ENCODE data around the gene RTN1. TPM values are rescaled to one million over a fixed set of nuclear protein-coding genes. Genes with fewer than 3 reads are reported as not detected.

Gene RTN1
- total and polyA plus RNA-seq, 3 experiments from 2014 or later = 0.13 TPM; not detected in 2

DNA sequence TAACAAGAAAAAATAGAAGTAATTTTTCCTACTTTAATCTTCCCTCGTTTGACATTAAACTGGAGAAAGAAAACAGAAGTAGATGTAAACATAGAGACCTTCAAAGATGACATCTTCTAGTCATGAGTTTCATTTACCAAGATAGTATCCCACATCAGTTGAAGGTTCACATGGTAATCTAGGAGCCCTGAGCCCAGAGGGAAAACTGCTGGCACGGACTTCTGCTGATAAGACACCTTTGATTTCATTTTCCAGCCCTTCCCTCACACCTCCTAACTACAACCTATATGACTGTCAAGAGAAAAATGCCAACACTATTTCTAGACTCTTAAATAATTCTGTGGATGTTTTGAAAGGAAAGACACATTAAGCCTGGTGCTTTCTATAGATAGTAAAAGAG, 247.9 kb downstream of the RTN1 start:
- Mint-ChIP-seq H3K36me3 (no peaks in the 10 kb centered on the region), H3K4me3 (no peak overlapping the region), H3K9me3 (no peaks in the 10 kb centered on the region), H3K27me3 (peaks cover 8 to 13% of the 10 kb centered on the region in 2 donors), H3K27ac (no peak overlapping the region), H3K4me1 (no peaks in the 10 kb centered on the region)
- Histone ChIP-seq H3K4me3 (ENCODE audit: low read length) (no peak overlapping the region), H3K27me3 (ENCODE audit: insufficient read depth, low read length, poor library complexity, severe bottlenecking) (no peaks in the 10 kb centered on the region), H3K4me1 (ENCODE audit: insufficient read depth, low read length) (no peaks in the 10 kb centered on the region), H3K9me3 (ENCODE audit: low read length) (no peaks in the 10 kb centered on the region), H3K27ac (ENCODE audit: low read depth, low read length) (no peak overlapping the region), H3K36me3 (ENCODE audit: insufficient read depth, low read length) (no peaks in the 10 kb centered on the region)
- DNase-seq = no peak
- POLR2A ChIA-PET = no interaction called here
- CTCF ChIA-PET = no interaction called here

DNA sequence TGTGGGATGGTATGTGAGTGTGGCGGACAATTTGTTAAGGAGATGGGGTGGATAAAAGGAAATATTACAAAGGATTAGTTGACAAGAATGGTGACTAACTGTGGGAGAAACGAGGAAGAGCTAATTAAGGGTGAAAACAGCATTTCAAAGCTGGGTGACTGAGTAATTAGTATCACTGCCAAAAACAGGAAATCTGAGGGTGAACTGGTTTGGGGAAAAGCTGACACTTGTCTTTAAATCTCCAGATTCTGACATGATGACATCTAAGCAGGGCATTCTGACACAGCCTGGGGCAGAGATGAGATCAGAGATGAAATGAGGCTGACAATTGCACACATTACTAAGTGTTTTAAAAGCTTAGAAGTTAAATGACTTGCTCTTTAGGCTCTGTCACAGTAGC, 251.5 kb downstream of the RTN1 start:
- H3K27me3 Mint-ChIP-seq = peaks cover 6 to 13% of the 10 kb centered on the region in 2 donors
- no peaks in the 10 kb centered on the region for H3K4me1 Mint-ChIP-seq
- POLR2A ChIA-PET = no interaction called here
- no peaks in the 10 kb centered on the region for H3K36me3 Mint-ChIP-seq
- no peak for DNase-seq
- Histone ChIP-seq H3K9me3 (ENCODE audit: low read length) (no peaks in the 10 kb centered on the region), H3K36me3 (ENCODE audit: insufficient read depth, low read length) (no peaks in the 10 kb centered on the region), H3K4me3 (ENCODE audit: low read length) (no peak overlapping the region), H3K27me3 (ENCODE audit: insufficient read depth, low read length, poor library complexity, severe bottlenecking) (no peaks in the 10 kb centered on the region), H3K4me1 (ENCODE audit: insufficient read depth, low read length) (no peaks in the 10 kb centered on the region), H3K27ac (ENCODE audit: low read depth, low read length) (no peak overlapping the region)
- CTCF ChIA-PET = no interaction called here
- no peak overlapping the region for H3K4me3 Mint-ChIP-seq
- no peaks in the 10 kb centered on the region for H3K9me3 Mint-ChIP-seq
- peak overlapping the region in 1 of 8 donors; percentile 0 for H3K27ac Mint-ChIP-seq

DNA sequence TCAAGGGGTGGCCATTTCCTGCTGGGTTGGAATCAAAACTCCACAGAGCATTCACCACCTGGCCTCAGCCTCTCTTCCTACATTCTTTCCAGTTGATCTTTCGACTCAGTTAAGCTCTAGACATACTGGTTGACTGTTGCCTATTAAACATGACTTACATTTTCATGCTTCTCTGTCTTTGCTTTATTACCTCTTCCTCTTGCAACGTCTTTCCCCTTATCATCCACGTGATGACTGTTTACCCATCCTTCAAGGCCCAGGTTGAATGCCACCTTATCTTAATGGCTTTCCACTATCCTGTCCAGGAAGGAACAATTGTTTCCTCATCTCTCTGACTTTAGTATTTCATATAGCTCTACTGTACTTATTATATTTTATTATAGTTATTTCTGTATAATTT, 269.5 kb downstream of the RTN1 start:
- no peak for DNase-seq
- Mint-ChIP-seq H3K36me3 (no peaks in the 10 kb centered on the region), H3K4me3 (no peak overlapping the region), H3K9me3 (no peaks in the 10 kb centered on the region), H3K27ac (no peak overlapping the region), H3K4me1 (no peaks in the 10 kb centered on the region), H3K27me3 (peaks cover 10 to 28% of the 10 kb centered on the region in 2 donors)
- Histone ChIP-seq H3K9me3 (ENCODE audit: low read length) (no peaks in the 10 kb centered on the region), H3K4me3 (ENCODE audit: low read length) (no peak overlapping the region), H3K27ac (ENCODE audit: low read depth, low read length) (no peak overlapping the region), H3K36me3 (ENCODE audit: insufficient read depth, low read length) (no peaks in the 10 kb centered on the region), H3K27me3 (ENCODE audit: insufficient read depth, low read length, poor library complexity, severe bottlenecking) (peaks cover 4% of the 10 kb centered on the region), H3K4me1 (ENCODE audit: insufficient read depth, low read length) (no peaks in the 10 kb centered on the region)
- ChIA-PET POLR2A (no interaction called here), CTCF (no interaction called here)

DNA sequence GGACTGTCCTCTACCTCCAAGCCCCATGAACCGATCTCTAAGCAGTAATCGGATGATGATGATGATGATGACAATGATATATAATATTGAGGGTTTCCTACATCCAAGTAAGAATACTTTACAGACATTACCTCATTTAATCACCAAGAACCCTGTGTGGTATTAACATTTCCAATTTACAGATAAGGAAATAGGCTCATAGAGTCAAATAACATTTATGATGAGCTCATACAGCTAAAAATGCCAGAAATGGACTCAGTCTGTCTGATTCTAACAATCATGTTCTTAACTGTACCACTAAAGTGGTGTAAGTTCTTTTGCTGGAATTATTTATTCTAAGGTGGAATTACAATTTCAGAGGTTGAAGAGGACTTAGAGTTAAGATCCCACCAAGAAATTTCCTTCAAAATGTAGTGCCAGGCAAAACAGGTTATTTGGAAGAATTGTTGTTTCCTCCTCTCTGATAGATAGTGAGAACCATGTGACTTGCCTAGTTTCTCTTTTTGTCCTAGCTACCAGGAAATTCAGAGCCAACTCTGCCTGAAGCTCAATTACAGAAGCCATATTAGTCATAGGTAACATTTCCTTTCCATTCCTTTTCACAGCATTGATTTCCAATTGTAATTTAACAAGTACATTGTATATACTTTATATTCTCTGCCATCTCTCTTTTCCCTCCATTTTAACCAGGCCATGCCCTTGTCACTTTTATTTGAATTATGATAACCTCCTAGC, 270.2 kb downstream of the RTN1 start:
- H3K4me3 Mint-ChIP-seq = no peak overlapping the region
- H3K36me3 Mint-ChIP-seq = no peaks in the 10 kb centered on the region
- no peak overlapping the region for H3K4me3 ChIP-seq (ENCODE audit: low read length)
- H3K9me3 Mint-ChIP-seq = no peaks in the 10 kb centered on the region
- no peak for DNase-seq
- peaks cover 4% of the 10 kb centered on the region for H3K27me3 ChIP-seq (ENCODE audit: insufficient read depth, low read length, poor library complexity, severe bottlenecking)
- H3K4me1 Mint-ChIP-seq = no peaks in the 10 kb centered on the region
- ChIA-PET CTCF (no interaction called here), POLR2A (no interaction called here)
- H3K4me1 ChIP-seq (ENCODE audit: insufficient read depth, low read length) = no peaks in the 10 kb centered on the region
- no peak overlapping the region for H3K27ac Mint-ChIP-seq
- H3K9me3 ChIP-seq (ENCODE audit: low read length) = no peaks in the 10 kb centered on the region
- H3K27ac ChIP-seq (ENCODE audit: low read depth, low read length) = no peak overlapping the region
- peaks cover 8 to 29% of the 10 kb centered on the region in 2 donors for H3K27me3 Mint-ChIP-seq
- no peaks in the 10 kb centered on the region for H3K36me3 ChIP-seq (ENCODE audit: insufficient read depth, low read length)

DNA sequence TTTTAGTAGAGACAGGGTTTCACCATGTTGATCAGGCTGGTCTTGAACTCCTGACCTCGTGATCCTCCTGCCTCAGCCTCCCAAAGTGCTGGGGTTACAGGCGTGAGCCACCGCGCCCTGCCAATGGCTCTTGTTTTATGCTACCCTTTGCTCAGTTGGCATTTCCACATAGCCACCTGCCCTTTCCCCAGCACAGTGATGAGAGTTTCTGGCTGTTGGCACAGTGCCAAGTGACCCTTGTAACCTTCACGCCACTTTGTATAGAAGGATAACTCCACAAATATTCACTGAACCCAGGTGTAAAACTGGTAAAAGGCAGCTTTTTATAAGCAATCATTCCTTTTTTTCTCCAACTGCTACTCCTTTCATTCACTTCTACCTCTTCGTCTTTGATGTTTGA, 275.5 kb downstream of the RTN1 start:
- Histone ChIP-seq H3K27ac (ENCODE audit: low read depth, low read length) (no peak overlapping the region), H3K36me3 (ENCODE audit: insufficient read depth, low read length) (no peaks in the 10 kb centered on the region), H3K9me3 (ENCODE audit: low read length) (no peaks in the 10 kb centered on the region), H3K4me3 (ENCODE audit: low read length) (no peak overlapping the region), H3K27me3 (ENCODE audit: insufficient read depth, low read length, poor library complexity, severe bottlenecking) (peaks cover 4% of the 10 kb centered on the region), H3K4me1 (ENCODE audit: insufficient read depth, low read length) (no peaks in the 10 kb centered on the region)
- DNase-seq = no peak
- H3K27ac Mint-ChIP-seq = no peak overlapping the region
- no peaks in the 10 kb centered on the region for H3K4me1 Mint-ChIP-seq
- no peaks in the 10 kb centered on the region for H3K36me3 Mint-ChIP-seq
- H3K4me3 Mint-ChIP-seq = no peak overlapping the region
- ChIA-PET POLR2A (no interaction called here), CTCF (no interaction called here)
- peaks cover 11 to 26% of the 10 kb centered on the region in 2 donors for H3K27me3 Mint-ChIP-seq
- H3K9me3 Mint-ChIP-seq = peaks cover 0 to 7% (median 0%) of the 10 kb centered on the region in 5 donors

DNA sequence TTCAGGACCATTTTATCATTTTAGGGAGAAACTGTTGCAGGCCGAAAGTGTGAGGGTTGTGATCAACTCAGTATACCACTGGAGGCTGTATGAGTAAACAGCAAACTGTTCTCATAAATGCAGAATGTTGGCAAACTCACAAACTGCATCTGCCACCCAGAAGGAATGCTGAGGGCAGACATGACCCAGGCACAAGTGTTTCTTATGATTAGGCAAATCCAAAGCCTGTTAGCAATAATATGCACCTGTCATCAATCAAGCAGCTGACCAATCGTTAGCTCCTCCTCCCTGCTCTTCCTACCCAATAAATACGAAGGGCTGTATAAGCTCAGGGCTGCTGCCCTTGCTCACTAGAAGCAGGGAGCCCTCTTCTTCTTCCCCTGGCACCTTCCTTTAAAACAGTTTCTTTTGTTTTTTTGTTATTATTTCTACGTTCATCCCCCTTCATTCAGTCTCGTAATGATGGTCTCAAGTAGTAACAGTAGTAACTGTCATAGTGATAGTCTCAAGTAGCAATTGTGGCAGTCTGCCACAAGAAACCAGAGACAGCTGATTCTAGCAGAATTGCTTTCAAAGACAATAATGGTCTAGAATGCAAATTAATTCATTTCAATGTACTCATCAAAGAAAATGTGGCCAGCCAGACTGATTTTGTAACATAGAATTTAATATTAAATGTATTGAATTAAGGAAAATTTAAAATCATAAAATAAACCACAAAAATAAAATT, 278.8 kb downstream of the RTN1 start:
- H3K4me3 ChIP-seq (ENCODE audit: low read length) = no peak overlapping the region
- no peak overlapping the region for H3K27ac ChIP-seq (ENCODE audit: low read depth, low read length)
- no peak overlapping the region for H3K27ac Mint-ChIP-seq
- peaks cover 4 to 6% (median 4%) of the 10 kb centered on the region in 3 donors for H3K4me1 Mint-ChIP-seq
- H3K9me3 Mint-ChIP-seq = peaks cover 0 to 7% (median 0%) of the 10 kb centered on the region in 5 donors
- H3K4me1 ChIP-seq (ENCODE audit: insufficient read depth, low read length) = no peaks in the 10 kb centered on the region
- no peaks in the 10 kb centered on the region for H3K27me3 ChIP-seq (ENCODE audit: insufficient read depth, low read length, poor library complexity, severe bottlenecking)
- ChIA-PET POLR2A (no interaction called here), CTCF (no interaction called here)
- H3K36me3 ChIP-seq (ENCODE audit: insufficient read depth, low read length) = no peaks in the 10 kb centered on the region
- no peaks in the 10 kb centered on the region for H3K9me3 ChIP-seq (ENCODE audit: low read length)
- DNase-seq = no peak
- no peak overlapping the region for H3K4me3 Mint-ChIP-seq
- H3K36me3 Mint-ChIP-seq = no peaks in the 10 kb centered on the region
- H3K27me3 Mint-ChIP-seq = peaks cover 8 to 13% of the 10 kb centered on the region in 2 donors

DNA sequence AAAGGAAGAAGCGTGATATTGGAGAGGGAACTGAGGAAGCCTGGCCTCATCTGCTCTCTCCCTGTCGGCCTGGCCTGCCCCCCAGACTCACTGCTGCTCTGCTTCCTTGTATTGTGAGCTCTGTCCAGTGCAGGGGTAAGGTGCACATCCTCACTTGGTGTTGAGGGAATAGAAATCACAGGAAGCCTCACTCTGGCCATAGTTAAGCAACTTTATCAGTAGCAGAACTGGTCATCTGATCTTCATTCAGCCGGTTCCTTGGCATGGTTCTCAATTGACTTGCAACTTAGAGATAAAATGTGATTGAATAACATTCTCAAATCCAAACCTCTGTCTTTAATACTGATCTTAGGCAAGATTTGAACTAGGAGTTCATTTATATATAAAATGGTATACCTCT, 282.5 kb downstream of the RTN1 start:
- H3K9me3 ChIP-seq (ENCODE audit: low read length) = no peaks in the 10 kb centered on the region
- H3K36me3 ChIP-seq (ENCODE audit: insufficient read depth, low read length) = no peaks in the 10 kb centered on the region
- Mint-ChIP-seq H3K4me1 (peaks cover 11 to 15% (median 13%) of the 10 kb centered on the region in 3 donors), H3K9me3 (peaks cover 0 to 7% (median 0%) of the 10 kb centered on the region in 5 donors), H3K4me3 (no peak overlapping the region), H3K36me3 (no peaks in the 10 kb centered on the region), H3K27me3 (peaks cover 0 to 2% of the 10 kb centered on the region in 2 donors), H3K27ac (no peak overlapping the region)
- H3K4me1 ChIP-seq (ENCODE audit: insufficient read depth, low read length) = no peaks in the 10 kb centered on the region
- no peak overlapping the region for H3K27ac ChIP-seq (ENCODE audit: low read depth, low read length)
- no peak overlapping the region for H3K4me3 ChIP-seq (ENCODE audit: low read length)
- POLR2A ChIA-PET = no interaction called here
- CTCF ChIA-PET = no interaction called here
- no peaks in the 10 kb centered on the region for H3K27me3 ChIP-seq (ENCODE audit: insufficient read depth, low read length, poor library complexity, severe bottlenecking)
- no peak for DNase-seq

DNA sequence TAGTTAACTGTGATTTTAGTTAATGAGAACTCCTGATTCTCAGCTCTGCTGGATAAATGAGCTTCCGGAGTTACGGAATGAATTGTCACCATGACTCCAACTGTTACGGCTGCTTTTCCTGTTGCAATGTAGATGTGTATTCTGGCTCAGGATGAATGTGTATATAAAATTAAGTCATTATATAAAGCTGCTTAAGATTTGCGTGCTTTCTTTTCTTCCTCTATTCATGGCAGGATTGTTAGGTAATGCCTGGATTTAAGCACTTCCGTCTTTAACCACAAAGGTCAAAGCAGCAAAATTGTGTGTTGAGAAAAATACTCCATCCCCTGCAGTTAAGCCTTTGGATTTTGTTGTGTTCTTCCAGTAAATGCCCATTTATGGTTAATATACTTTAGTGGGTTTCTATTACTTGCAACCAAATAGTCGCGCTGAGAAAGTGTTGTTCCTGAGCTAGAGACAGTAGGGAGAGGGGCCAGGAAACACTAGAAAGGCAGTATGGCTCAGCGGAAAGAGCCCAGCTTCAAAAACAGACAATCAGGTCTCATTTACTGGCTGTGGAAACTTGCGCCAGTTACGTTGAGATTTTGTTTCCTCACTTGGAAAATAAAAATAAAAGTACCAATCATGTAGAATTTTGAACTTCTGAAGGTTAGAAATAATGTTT, 284.6 kb downstream of the RTN1 start:
- Mint-ChIP-seq H3K4me1 (peaks cover 11 to 15% (median 13%) of the 10 kb centered on the region in 3 donors), H3K27ac (peak overlapping the region in 1 of 8 donors; percentile 25), H3K9me3 (no peaks in the 10 kb centered on the region), H3K27me3 (peaks cover 2 to 5% of the 10 kb centered on the region in 2 donors), H3K4me3 (peak overlapping the region in 6 of 7 donors; percentile 33 to 84 (median 45)), H3K36me3 (no peaks in the 10 kb centered on the region)
- no peaks in the 10 kb centered on the region for H3K36me3 ChIP-seq (ENCODE audit: insufficient read depth, low read length)
- no peaks in the 10 kb centered on the region for H3K27me3 ChIP-seq (ENCODE audit: insufficient read depth, low read length, poor library complexity, severe bottlenecking)
- no peaks in the 10 kb centered on the region for H3K9me3 ChIP-seq (ENCODE audit: low read length)
- H3K4me3 ChIP-seq (ENCODE audit: low read length) = no peak overlapping the region
- CTCF ChIA-PET = interaction anchor here (1.7 kb wide), 1 partner anchor 9 kb away, joined by 8 read pairs; the partner anchor contains the start of gene CCDC175
- H3K4me1 ChIP-seq (ENCODE audit: insufficient read depth, low read length) = no peaks in the 10 kb centered on the region
- no peak for DNase-seq
- H3K27ac ChIP-seq (ENCODE audit: low read depth, low read length) = no peak overlapping the region
- POLR2A ChIA-PET = no interaction called here

Measured in CD8-positive, alpha-beta memory T cell (primary cell).